Activated CD8-positive, alpha-beta T cell treated with anti-CD3 and anti-CD28 coated beads for 36 hours (primary cell): Measurements from ENCODE around the gene IL22RA1. TPM values are rescaled to one million over a fixed set of nuclear protein-coding genes. Genes with fewer than 3 reads are reported as not detected.

Source experiments
- ATAC-seq: fragments of 200-7000 bp; cut with Tn5 transposase; one replicate; pipeline ENCODE4 v1.10.0; 2021; ENCODE audit warnings: mild to moderate bottlenecking, moderate library complexity
- CTCF ChIA-PET: fragments of 350-600 bp; sonication (Branson Sonifier 250); formaldehyde crosslinking; loops from one replicate; lab custom pipeline; 2021; ENCODE audit warnings: antibody characterized with exemption; lab: Charles Lee
- POLR2A ChIA-PET: fragments of 350-600 bp; sonication (Branson Sonifier 250); formaldehyde crosslinking; loops from one replicate; lab custom pipeline; 2021; ENCODE audit warnings: antibody characterized with exemption; lab: Charles Lee
- DNase-seq: peaks from one replicate; pipeline ENCODE4 v3.0.0-alpha.2; 2020
- H3K27ac Mint-ChIP-seq: one replicate; pipeline ENCODE4 v1.8.0; 2021; ENCODE audit warnings: mild to moderate bottlenecking, mixed read lengths
- H3K27me3 Mint-ChIP-seq: one replicate; pipeline ENCODE4 v1.8.0; 2021; ENCODE audit warnings: mixed read lengths
- H3K36me3 Mint-ChIP-seq: one replicate; pipeline ENCODE4 v1.8.0; 2021; ENCODE audit warnings: low read depth, mixed read lengths
- H3K4me1 Mint-ChIP-seq: one replicate; pipeline ENCODE4 v1.8.0; 2021; ENCODE audit warnings: low read depth, mixed read lengths
- H3K4me3 Mint-ChIP-seq: one replicate; pipeline ENCODE4 v1.8.0; 2021; ENCODE audit warnings: mild to moderate bottlenecking, moderate library complexity, mixed read lengths
- H3K9me3 Mint-ChIP-seq: one replicate; pipeline ENCODE4 v1.8.0; 2021; ENCODE audit warnings: mixed read lengths
- CTCF ChIP-seq: fragments of 200-600 bp; IDR thresholded peaks from one replicate; pipeline ENCODE4 v1.8.0; 2022; ENCODE audit warnings: antibody characterized with exemption, mild to moderate bottlenecking
- intact Hi-C: fragments of 100-400 bp; cut with micrococcal nuclease; formaldehyde crosslinking; loops from one replicate; pipeline ENCODE4 v1.10.0; 2022
- total RNA-seq, 2 experiments: library from RNA; stranded (reverse); gene quantifications; one replicate each; pipeline ENCODE4 v1.2.3, GENCODE V29; 2021

IL22RA1 gene
- total RNA-seq, 2 experiments from 2014 or later = not detected

- no peak for TF ChIP-seq CTCF
- ChIA-PET POLR2A (no interaction called here), CTCF (no interaction called here)
- intact Hi-C loops = no loop called here
- peaks cover 1% of the 10 kb centered on the region for H3K27me3 Mint-ChIP-seq
- no peak overlapping the region for H3K4me3 Mint-ChIP-seq
- H3K4me1 Mint-ChIP-seq = no peaks in the 10 kb centered on the region
- no peak overlapping the region for H3K27ac Mint-ChIP-seq
- no peaks in the 10 kb centered on the region for H3K36me3 Mint-ChIP-seq
- DNase-seq (no peak), ATAC-seq (no peak)
- H3K9me3 Mint-ChIP-seq = no peaks in the 10 kb centered on the region
These were observed 22.8 kb downstream of the IL22RA1 start for GRCh38 chr1:24119859-24120756.

- intact Hi-C loops = no loop called here
- CTCF ChIA-PET = no interaction called here
- DNase-seq (no peak), ATAC-seq (no peak)
- Mint-ChIP-seq H3K27me3 (peaks cover 5% of the 10 kb centered on the region), H3K9me3 (no peaks in the 10 kb centered on the region), H3K36me3 (no peaks in the 10 kb centered on the region), H3K4me3 (no peak overlapping the region), H3K4me1 (no peaks in the 10 kb centered on the region), H3K27ac (no peak overlapping the region)
- POLR2A ChIA-PET = no interaction called here
- no peak for TF ChIP-seq CTCF
These were observed 23.5 kb downstream of the IL22RA1 start for GRCh38 chr1:24119489-24119858.

- ChIA-PET POLR2A (no interaction called here), CTCF (interaction anchor here (1.0 to 1.7 kb wide), 2 partner anchors 32 to 47 kb away, joined by 3 to 6 read pairs; no protein-coding TSS in a partner anchor)
- Mint-ChIP-seq H3K9me3 (no peaks in the 10 kb centered on the region), H3K4me1 (no peaks in the 10 kb centered on the region), H3K36me3 (no peaks in the 10 kb centered on the region), H3K27me3 (peaks cover 9% of the 10 kb centered on the region), H3K4me3 (no peak overlapping the region), H3K27ac (no peak overlapping the region)
- no peak for ATAC-seq
- no peak for DNase-seq
- intact Hi-C loops = no loop called here
- no peak for TF ChIP-seq CTCF
These were observed 24.3 kb downstream of the IL22RA1 start for GRCh38 chr1:24118410-24119242.

- Mint-ChIP-seq H3K4me3 (no peak overlapping the region), H3K9me3 (no peaks in the 10 kb centered on the region), H3K27me3 (peaks cover 12% of the 10 kb centered on the region), H3K36me3 (no peaks in the 10 kb centered on the region), H3K4me1 (no peaks in the 10 kb centered on the region), H3K27ac (no peak overlapping the region)
- TF ChIP-seq CTCF = no peak
- ChIA-PET POLR2A (no interaction called here), CTCF (interaction anchor here (1.0 to 1.7 kb wide), 3 partner anchors 33 to 273 kb away, joined by 3 to 6 read pairs (median 4); no protein-coding TSS in a partner anchor)
- no peak for DNase-seq
- no peak for ATAC-seq
- intact Hi-C loops = no loop called here
These were observed 25.1 kb downstream of the IL22RA1 start for GRCh38 chr1:24117722-24118409.
